Heart right ventricle (tissue), 16 donors: ENCODE measurements around the gene CCDC134. TPM values are rescaled to one million over a fixed set of nuclear protein-coding genes. Genes with fewer than 3 reads are reported as not detected.

Experiments used
- ATAC-seq, 8 donors: fragments of 200-7000 bp; cut with Tn5 transposase; one replicate each; pipeline ENCODE4 v1.9.1; 2020; ENCODE audit warnings: mild to moderate bottlenecking in 8 of 8, moderate library complexity in 8 of 8, moderate number of reproducible peaks in 1 of 8
- DNase-seq, 2 donors: peaks; one replicate each; pipeline ENCODE4 v3.0.0-alpha.2; 2020
- H3K27ac ChIP-seq, 10 donors: fragments of 200-600 bp; sonication (generic) in 2 of 10; one replicate each; pipeline versions ENCODE4 v1.5.0 to v1.8.0; 2020 to 2022; ENCODE audit warnings: mild to moderate bottlenecking in 3 of 10
- H3K27me3 ChIP-seq, 7 donors: fragments of 200-600 bp; one replicate each; pipeline ENCODE4 v1.8.0; 2021 to 2022; ENCODE audit warnings: mild to moderate bottlenecking in 2 of 7
- H3K36me3 ChIP-seq, 9 donors: fragments of 200-600 bp; sonication (generic) in 1 of 9; one replicate each; pipeline versions ENCODE4 v1.5.0 to v1.8.0; 2020 to 2022; ENCODE audit warnings: mild to moderate bottlenecking in 2 of 9
- H3K4me1 ChIP-seq, 9 donors: fragments of 200-600 bp; sonication (generic) in 1 of 9; one replicate each; pipeline versions ENCODE4 v1.5.0 to v1.8.0; 2020 to 2022; ENCODE audit warnings: mild to moderate bottlenecking in 4 of 9
- H3K4me3 ChIP-seq, 10 donors: fragments of 200-600 bp; sonication (generic) in 2 of 10; one replicate each; pipeline versions ENCODE4 v1.5.0 to v1.8.0; 2020 to 2022; ENCODE audit warnings: mild to moderate bottlenecking in 7 of 10, moderate library complexity in 2 of 10
- H3K9me3 ChIP-seq, 11 donors: fragments of 200-600 bp in 10 of 11; sonication (generic) in 2 of 11; one replicate each; pipeline versions ENCODE4 v1.5.0 to v1.8.0; 2013 to 2022; ENCODE audit warnings: mild to moderate bottlenecking in 2 of 11, control low read depth in 1 of 11, moderate library complexity in 1 of 11
- CTCF ChIP-seq, 9 donors: fragments of 200-600 bp; sonication (generic) in 2 of 9; IDR thresholded peaks; one replicate each; pipeline versions ENCODE4 v1.5.0 to v1.8.0; 2021 to 2022; ENCODE audit warnings: antibody characterized with exemption in 9 of 9, mild to moderate bottlenecking in 5 of 9, moderate library complexity in 1 of 9
- WGBS, 2 donors: extraction: QIAGEN DNeasy Blood & Tissue Kit; methylation state at CpG; one replicate each; pipeline ENCODE4 v1.1.7; 2013; ENCODE audit warnings: inconsistent platforms in 1 of 2; 5-methylcytosine and 5-hydroxymethylcytosine counted together
- intact Hi-C, 10 donors: fragments of 100-400 bp; cut with DNase I; formaldehyde crosslinking; loops; one replicate each; pipeline versions ENCODE4 v1.11.1 to v1.14.2; 2022
- polyA plus RNA-seq, 2 donors: library from polyadenylated mRNA; stranded (reverse); fragments of 200-250 nt; gene quantifications; one replicate each; pipeline ENCODE4 v1.2.3, GENCODE V29; 2013
- total RNA-seq, 10 donors: library from RNA; stranded (reverse); fragmentation: NEBNext Ultra II Directional in 3 of 10; extraction: Animal tissue kit (Norgen Biotek cat#: 25700) in 3 of 10; gene quantifications; one replicate each; pipeline versions ENCODE4 v1.2.1 to v1.2.4, GENCODE V29; 2021 to 2023
- donor health status: Arrhythmogenic right ventricular cardiomyopathy.
- donor health status: ischemic (EF 13 %, LVEDD 7.1; RV severe dilation, severe dysfunction).
- donor health status: healthy with polysubstance abuse.
- donor health status: DM: no; HTN: yes; CAD: no.
- donor health status: DM: no; HTN: no; CAD: no.
- donor health status: ischemic (EF 25% LVEDD 6.9; RV normal size, moderate dysfunction).
- donor health status: ischemic (EF 25% LVEDD 5.7; RV mildly dilated, moderate dysfunction).
- donor health status: healthy.
- donor health status: DM: yes; HTN: yes; CAD: no.
- donor health status: Ischemic cardiomyopathy.
- donor health status: ischemic (EF 35%, LVEDD 5.7; RV mildly dilated, moderate dysfunction).
- donor health status: nonischemic (EF 11% LVEDD 7.7; RV severe dilation, severe dysfunction).
- donor health status: DM: yes; HTN: yes; CAD: no.
- donor health status: PGD.
- donor health status: ischemic (EF 29% LVEDD 5.4; RV normal size, mild dysfunction).
- donor health status: nonischemic (EF 23%, LVEDD 6.1; RV moderate dilation, normal function).

The CCDC134 gene
- total and polyA plus RNA-seq, 12 donors, result 1.2 to 7.3 (median 3.8) TPM

- 91 to 94% methylated on average over 3 of the region's 3 CpGs for WGBS, 2 donors
- H3K4me3 ChIP-seq, result no peak overlapping the region
- peaks cover 0 to 10% (median 0%) of the 10 kb centered on the region in 9 donors for H3K36me3 ChIP-seq
- H3K9me3 ChIP-seq, result no peaks in the 10 kb centered on the region
- intact Hi-C loops, result loop anchor here in 6 of 10 donors (1.0 to 10.0 kb wide), 4 partner anchors 118 to 128 kb away; partner anchors contain the start of gene MEI1 (in 1 of the 6)
- ATAC-seq (peak in 1 of 8 donors; percentile 24), DNase-seq (no peak)
- peaks cover 12 to 28% (median 23%) of the 10 kb centered on the region in 9 donors for H3K4me1 ChIP-seq
- H3K27me3 ChIP-seq, result no peaks in the 10 kb centered on the region
- H3K27ac ChIP-seq, result no peak overlapping the region
- peak in 8 of 9 donors; percentile 24 to 69 (median 56) for TF ChIP-seq CTCF (IDR thresholded peaks at IDR 0.05)
Measured at GRCh38 chr22:41822317-41823057, 22.0 kb downstream of the CCDC134 start.

- Histone ChIP-seq H3K4me1 (peaks cover 12 to 28% (median 23%) of the 10 kb centered on the region in 9 donors), H3K4me3 (no peak overlapping the region), H3K9me3 (no peaks in the 10 kb centered on the region), H3K27ac (no peak overlapping the region), H3K36me3 (peaks cover 0 to 7% (median 0%) of the 10 kb centered on the region in 9 donors), H3K27me3 (no peaks in the 10 kb centered on the region)
- DNase-seq (no peak), ATAC-seq (no peak)
- intact Hi-C loops, result loop anchor here in 9 of 10 donors (1.0 to 10.0 kb wide), 5 partner anchors 117 to 129 kb away; partner anchors contain the start of gene MEI1 (in 1 of the 9)
- TF ChIP-seq CTCF (IDR thresholded peaks at IDR 0.05), result no peak
- 77 to 86% methylated on average over 6 of the region's 6 CpGs for WGBS, 2 donors
Measured at GRCh38 chr22:41823797-41824196, 23.3 kb downstream of the CCDC134 start.

GRCh38 chr22:41825376-41825775 is 24.9 kb downstream of the CCDC134 start:
- DNase-seq (no peak), ATAC-seq (peak in 4 of 8 donors; percentile 30 to 50 (median 36))
- Histone ChIP-seq H3K9me3 (no peaks in the 10 kb centered on the region), H3K36me3 (peaks cover 0 to 7% (median 0%) of the 10 kb centered on the region in 9 donors), H3K4me1 (peaks cover 12 to 28% (median 23%) of the 10 kb centered on the region in 9 donors), H3K4me3 (no peak overlapping the region), H3K27ac (peak overlapping the region in 8 of 10 donors; percentile 61 to 80 (median 74)), H3K27me3 (no peaks in the 10 kb centered on the region)
- WGBS, 2 donors, result 49 to 54% methylated on average over 7 of the region's 7 CpGs
- no peak for TF ChIP-seq CTCF (IDR thresholded peaks at IDR 0.05)
- intact Hi-C loops, result loop anchor here in 4 of 10 donors (2.0 to 10.0 kb wide), 3 partner anchors 115 to 131 kb away; partner anchors contain the start of gene MEI1 (in 1 of the 4)

GRCh38 chr22:41826021-41826420 is 25.5 kb downstream of the CCDC134 start:
- H3K36me3 ChIP-seq, result peaks cover 0 to 7% (median 0%) of the 10 kb centered on the region in 9 donors
- H3K27ac ChIP-seq, result peak overlapping the region in 9 of 10 donors; percentile 53 to 80 (median 73)
- 40 to 57% methylated on average over 3 of the region's 3 CpGs for WGBS, 2 donors
- ATAC-seq, result peak in 7 of 8 donors; percentile 2 to 42 (median 21)
- no peak overlapping the region for H3K4me3 ChIP-seq
- DNase-seq, result no peak
- peaks cover 12 to 28% (median 23%) of the 10 kb centered on the region in 9 donors for H3K4me1 ChIP-seq
- H3K9me3 ChIP-seq, result no peaks in the 10 kb centered on the region
- intact Hi-C loops, result loop anchor here in 2 of 10 donors (2.0 to 10.0 kb wide), 2 partner anchors 109 to 131 kb away; partner anchors contain the start of gene MEI1 (in 1 of the 2)
- no peaks in the 10 kb centered on the region for H3K27me3 ChIP-seq
- TF ChIP-seq CTCF (IDR thresholded peaks at IDR 0.05), result no peak
